Measurements from ENCODE around the gene SEMA4D.

- TF ChIP-seq CTCF (IDR thresholded peaks at IDR 0.05) (no peak), ZFX (IDR thresholded peaks at IDR 0.05; ENCODE audit: borderline replicate concordance) (no peak)
Measured at GRCh38 chr9:89388868-89389177, 109.1 kb downstream of the SEMA4D start.
